ENCODE data around the gene EFTUD2.

GRCh38 chr17:44875761-44876160 lies 23.5 kb downstream of the EFTUD2 start:
- TF ChIP-seq CTCF (IDR thresholded peaks at IDR 0.05 in 8 of 11, conservative IDR thresholded peaks at IDR 0.05 in 3 of 11) (no peak), POLR2A (IDR thresholded peaks at IDR 0.05) (no peak)
